Measurements from ENCODE around the gene GLT6D1. TPM values are rescaled to one million over a fixed set of nuclear protein-coding genes. Genes with fewer than 3 reads are reported as not detected.

Gene GLT6D1
- total RNA-seq = not detected

DNA sequence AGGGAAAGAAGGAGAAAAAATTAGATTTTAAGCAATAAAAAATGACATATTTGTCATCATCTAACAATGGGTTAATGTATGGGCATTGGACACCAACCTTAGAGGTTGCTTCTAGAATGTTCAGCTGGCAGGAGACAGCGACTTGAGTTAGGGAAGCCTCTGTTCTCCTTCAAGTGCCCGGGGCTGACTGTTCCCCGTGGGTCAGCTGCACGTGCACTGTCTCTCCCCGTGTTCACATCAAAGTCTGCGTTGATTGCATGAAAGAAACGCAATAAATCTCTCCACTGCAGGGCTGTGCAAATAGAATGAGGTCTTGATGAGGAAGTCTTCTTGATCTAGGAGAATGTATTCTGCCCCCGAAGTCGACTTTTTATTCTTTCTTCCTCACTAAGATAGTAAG, at the start of gene GLT6D1:
Gene GLT6D1 (minus strand): TSS at position 345 of the 400 bp plus-strand sequence. CDS start 353 bp downstream, outside the sequence.
- TF ChIP-seq POLR2AphosphoS5 (IDR thresholded peaks at IDR 0.05) = no peak
- TF ChIP-seq CTCF (IDR thresholded peaks at IDR 0.05) = no peak
- no peak for TF ChIP-seq EP300 (IDR thresholded peaks at IDR 0.05; ENCODE audit: low read depth)
- no peak for TF ChIP-seq POLR2A (IDR thresholded peaks at IDR 0.05)
- Histone ChIP-seq H3K27ac (no peak within 1 kb of the TSS), H3K4me3 (no peak within 1 kb of the TSS), H3K9me3 (peaks cover 0 to 2% of the 10 kb centered on the region in 2 donors), H3K27me3 (peaks cover 34% of the 10 kb centered on the region), H3K4me1 (no peaks in the 10 kb centered on the region), H3K36me3 (no peaks in the 10 kb centered on the region)
- intact Hi-C loops (cut with DNase I; ENCODE audit: low total_unique reads) = loop anchor here (1.0 kb wide), 1 partner anchor 36 kb away; no protein-coding TSS in a partner anchor
- in situ Hi-C loops (cut with MboI; ENCODE audit: low pct_ligation_motif_present in 1 of 4, low pct_unique_long_range_greater_than_20kb in 1 of 4, low sequenced_read_pairs in 3 of 4) = no loop called here
- 32 to 51% methylated on average over 8 to 9 of the region's 9 CpGs for WGBS, 2 donors (ENCODE audit: low coverage in 1 of 2)
- DNase-seq = no peak

DNA sequence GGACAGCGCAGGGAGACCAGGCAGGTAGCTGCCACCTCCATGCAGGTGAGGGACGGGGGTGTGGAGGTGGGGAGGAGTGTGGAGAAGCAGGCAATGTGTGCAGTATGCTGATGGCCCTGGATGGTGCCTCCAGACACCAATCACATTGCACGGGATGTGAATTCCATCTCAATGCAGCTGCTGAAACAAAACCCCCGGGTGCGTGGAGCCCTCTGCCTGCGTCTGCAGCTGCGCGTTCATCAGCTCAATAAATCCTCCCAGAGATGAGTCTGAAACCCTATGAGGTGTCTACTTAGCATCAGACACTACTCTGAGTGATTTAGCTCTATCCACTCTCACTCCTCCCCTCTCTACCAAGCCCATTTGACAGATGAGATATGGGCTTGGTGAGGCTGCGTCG, 49.7 kb upstream of the GLT6D1 start:
- no peak overlapping the region for H3K4me3 ChIP-seq
- intact Hi-C loops (cut with DNase I; ENCODE audit: low total_unique reads) (no loop called here), in situ Hi-C loops (cut with MboI; ENCODE audit: low pct_ligation_motif_present in 1 of 4, low pct_unique_long_range_greater_than_20kb in 1 of 4, low sequenced_read_pairs in 3 of 4) (no loop called here)
- peaks cover 4% of the 10 kb centered on the region for H3K27me3 ChIP-seq
- no peak for DNase-seq
- TF ChIP-seq POLR2A (IDR thresholded peaks at IDR 0.05) (no peak), CTCF (IDR thresholded peaks at IDR 0.05) (no peak), EP300 (IDR thresholded peaks at IDR 0.05; ENCODE audit: low read depth) (no peak), POLR2AphosphoS5 (IDR thresholded peaks at IDR 0.05) (no peak)
- no peak overlapping the region for H3K27ac ChIP-seq
- no peaks in the 10 kb centered on the region for H3K4me1 ChIP-seq
- whole genome bisulfite sequencing, 2 donors (ENCODE audit: low coverage in 1 of 2) = 83% methylated on average over 10 of the region's 10 CpGs; no CpG with 5 or more reads in 1 of the 2 donors
- H3K36me3 ChIP-seq = no peaks in the 10 kb centered on the region
- H3K9me3 ChIP-seq = no peaks in the 10 kb centered on the region

DNA sequence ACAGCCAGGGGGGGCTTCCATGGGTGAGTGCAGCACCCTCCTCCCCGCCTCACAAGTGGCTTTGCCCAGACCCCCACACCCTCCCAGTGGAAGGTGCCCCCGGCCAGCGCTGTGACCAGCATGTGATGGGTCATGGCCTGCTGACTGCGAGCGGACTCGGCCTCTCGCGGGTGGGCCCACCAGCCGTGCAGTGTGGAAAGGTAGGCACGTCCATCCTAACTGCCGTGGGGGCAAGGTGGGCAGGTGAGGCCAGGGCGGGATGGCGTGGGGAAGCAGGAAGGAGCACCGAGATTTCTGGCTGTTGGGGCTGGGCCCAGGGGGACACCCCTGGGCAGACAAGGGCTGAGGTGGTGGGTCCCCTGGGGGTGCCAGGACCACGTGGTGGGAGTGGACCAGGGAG, 47.9 kb upstream of the GLT6D1 start:
- in situ Hi-C loops (cut with MboI; ENCODE audit: low pct_ligation_motif_present in 1 of 4, low pct_unique_long_range_greater_than_20kb in 1 of 4, low sequenced_read_pairs in 3 of 4) (no loop called here), intact Hi-C loops (cut with DNase I; ENCODE audit: low total_unique reads) (no loop called here)
- Histone ChIP-seq H3K27me3 (peaks cover 17% of the 10 kb centered on the region), H3K36me3 (no peaks in the 10 kb centered on the region), H3K4me1 (no peaks in the 10 kb centered on the region), H3K9me3 (no peaks in the 10 kb centered on the region), H3K27ac (no peak overlapping the region), H3K4me3 (no peak overlapping the region)
- no peak for TF ChIP-seq CTCF (IDR thresholded peaks at IDR 0.05)
- TF ChIP-seq POLR2A (IDR thresholded peaks at IDR 0.05) = no peak
- no peak for TF ChIP-seq POLR2AphosphoS5 (IDR thresholded peaks at IDR 0.05)
- 83% methylated on average over 7 of the region's 15 CpGs; no CpG with 5 or more reads in 1 of the 2 donors for WGBS, 2 donors (ENCODE audit: low coverage in 1 of 2)
- no peak for DNase-seq

- H3K4me1 ChIP-seq = no peaks in the 10 kb centered on the region
- WGBS, 2 donors (ENCODE audit: low coverage in 1 of 2) = 55% methylated on average over 17 of the region's 17 CpGs; no CpG with 5 or more reads in 1 of the 2 donors
- H3K36me3 ChIP-seq = no peaks in the 10 kb centered on the region
- H3K27ac ChIP-seq = no peak overlapping the region
- intact Hi-C loops (cut with DNase I; ENCODE audit: low total_unique reads) (no loop called here), in situ Hi-C loops (cut with MboI; ENCODE audit: low pct_ligation_motif_present in 1 of 4, low pct_unique_long_range_greater_than_20kb in 1 of 4, low sequenced_read_pairs in 3 of 4) (no loop called here)
- TF ChIP-seq POLR2A (IDR thresholded peaks at IDR 0.05) = no peak
- TF ChIP-seq EP300 (IDR thresholded peaks at IDR 0.05; ENCODE audit: low read depth) = no peak
- no peak for TF ChIP-seq CTCF (IDR thresholded peaks at IDR 0.05)
- no peak for TF ChIP-seq POLR2AphosphoS5 (IDR thresholded peaks at IDR 0.05)
- no peaks in the 10 kb centered on the region for H3K9me3 ChIP-seq
- H3K4me3 ChIP-seq = no peak overlapping the region
- DNase-seq = no peak
- peaks cover 17% of the 10 kb centered on the region for H3K27me3 ChIP-seq
Measured at GRCh38 chr9:135684691-135685090, 45.4 kb upstream of the GLT6D1 start.

Measured in transverse colon (tissue), 4 donors.